Stimulated activated CD8-positive, alpha-beta memory T cell treated with anti-CD3 and anti-CD28 coated beads, Interleukin-15, amount 100 ng/mL, for 48 hours (primary cell): ENCODE data around the gene ARL6.
"Not testable (repeated sequence)": the region's sequence is repeated elsewhere in the genome, so short reads cannot be mapped to it uniquely, and the experiment has no call there.

ENCODE experiments used
- DNase-seq, 2 donors: peaks; one replicate each; pipeline ENCODE4 v3.0.0-alpha.2; 2020; ENCODE audit warnings: low read depth in 2 of 2

The ARL6 gene

GRCh38 chr3:97821287-97821773, 56.8 kb downstream of the ARL6 start:
- DNase-seq: peak in 1 of 2 donors; percentile 23

GRCh38 chr3:97821774-97822358, 57.3 kb downstream of the ARL6 start, which contains the start of gene CRYBG3:
TSS of gene CRYBG3 (plus strand) at chr3:97822011. CDS start at chr3:97822207, 196 bp downstream.
- DNase-seq: peak; percentile 81

GRCh38 chr3:97822359-97822775, 57.8 kb downstream of the ARL6 start:
- DNase-seq: peak in 1 of 2 donors; percentile 2

- DNase-seq: no peak
These were observed 58.8 kb downstream of the ARL6 start for GRCh38 chr3:97823046-97824004.

GRCh38 chr3:97825101-97825500, 60.5 kb downstream of the ARL6 start:
- no peak for DNase-seq

- no peak for DNase-seq
These were observed 63.3 kb downstream of the ARL6 start for GRCh38 chr3:97827741-97828471.

- no peak for DNase-seq
These were observed 64.6 kb downstream of the ARL6 start for GRCh38 chr3:97829198-97829597.

- DNase-seq: no peak
These were observed 66.1 kb downstream of the ARL6 start for GRCh38 chr3:97830638-97831037.

- no peak for DNase-seq
These were observed 66.6 kb downstream of the ARL6 start for GRCh38 chr3:97831140-97831539.

GRCh38 chr3:97833184-97833583, 68.6 kb downstream of the ARL6 start:
- DNase-seq: not testable (repeated sequence)

GRCh38 chr3:97835761-97836160, 71.2 kb downstream of the ARL6 start:
- DNase-seq: no peak

GRCh38 chr3:97838393-97838792, 73.8 kb downstream of the ARL6 start:
- no peak for DNase-seq

- DNase-seq: no peak
These were observed 75.4 kb downstream of the ARL6 start for GRCh38 chr3:97839944-97840343.

GRCh38 chr3:97841304-97841703, 76.7 kb downstream of the ARL6 start:
- no peak for DNase-seq

- DNase-seq: no peak
These were observed 77.4 kb downstream of the ARL6 start for GRCh38 chr3:97841956-97842355.

GRCh38 chr3:97848779-97849178, 84.2 kb downstream of the ARL6 start:
- no peak for DNase-seq
